T47D (cell line): ENCODE measurements around the gene VAMP2.

Experiments used
- DNase-seq, 2 experiments: peaks; one replicate each; pipeline versions ENCODE4 v3.0.0 to v3.0.0-alpha.2; 2011 to 2012; ENCODE audit warnings: low read depth in 1 of 2, low spot score in 1 of 2
- JUND ChIP-seq: IDR thresholded peaks from 2 replicates; pipeline ENCODE4 v1.6.1; 2012; ENCODE audit warnings: low read depth
- in situ Hi-C: cut with HindIII; loops from 2 replicates; pipeline ENCODE4 v1.10.0; 2016; ENCODE audit warnings: low sequenced_read_pairs, low pct_unique_long_range_greater_than_20kb

Gene VAMP2

GRCh38 chr17:8166731-8167130, 4.0 kb upstream of the VAMP2 start:
- in situ Hi-C loops = no loop called here
- TF ChIP-seq JUND = no peak
- DNase-seq = no peak

DNA sequence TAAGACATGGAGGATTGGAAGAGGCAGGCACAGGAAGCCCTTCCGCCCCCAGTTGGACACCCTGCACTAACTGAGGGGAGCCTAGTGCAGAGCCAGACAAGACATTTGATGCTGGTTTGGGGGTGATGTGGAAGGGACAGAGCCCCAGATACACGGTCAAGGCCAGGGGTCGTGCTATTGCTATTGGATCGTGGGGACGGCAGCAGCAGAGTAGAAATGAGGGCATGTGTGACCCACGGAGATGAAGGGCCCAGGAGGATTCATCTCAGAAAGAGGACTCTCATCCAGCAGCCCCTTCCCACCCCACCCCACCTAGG, 2.0 kb upstream of the VAMP2 start:
- in situ Hi-C loops = no loop called here
- no peak for TF ChIP-seq JUND
- no peak for DNase-seq

GRCh38 chr17:8163978-8164814, 1.4 kb upstream of the VAMP2 start:
- peak in 1 of 2 experiments; percentile 61 for DNase-seq
- in situ Hi-C loops = no loop called here

GRCh38 chr17:8162997-8163977, 539 bp upstream of the VAMP2 start:
- in situ Hi-C loops = no loop called here
- no peak for TF ChIP-seq JUND
- no peak for DNase-seq

More at GRCh38 chr17:8163978-8164814, 1.4 kb upstream of the VAMP2 start:
- no peak for TF ChIP-seq JUND

GRCh38 chr17:8161289-8162232, 1.2 kb downstream of the VAMP2 start:
- TF ChIP-seq JUND = no peak
- no peak for DNase-seq
- in situ Hi-C loops = no loop called here

GRCh38 chr17:8160741-8161221, 2.0 kb downstream of the VAMP2 start:
- DNase-seq = no peak
- TF ChIP-seq JUND = no peak
- in situ Hi-C loops = no loop called here

DNA sequence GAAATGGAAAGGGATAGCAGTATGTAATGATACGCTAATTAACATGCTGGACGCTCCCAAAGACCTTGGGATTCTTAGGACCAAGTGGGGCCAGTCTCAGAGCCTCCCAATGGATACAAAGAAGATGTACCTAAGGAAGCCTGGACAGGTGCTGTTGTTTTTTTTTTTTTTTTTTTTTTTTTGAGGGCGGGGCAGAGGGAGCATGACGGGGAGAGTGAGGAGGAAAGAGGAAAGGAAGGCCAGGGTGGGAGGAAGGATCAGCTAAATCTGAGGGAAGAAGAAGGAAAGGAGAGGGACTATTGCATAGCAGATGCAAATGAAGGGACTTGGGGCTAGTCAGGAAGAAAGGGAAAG, 2.5 kb downstream of the VAMP2 start:
- no peak for TF ChIP-seq JUND
- in situ Hi-C loops = no loop called here
- DNase-seq = no peak

- TF ChIP-seq JUND = no peak
- in situ Hi-C loops = no loop called here
- no peak for DNase-seq
These were observed 3.1 kb downstream of the VAMP2 start for GRCh38 chr17:8159459-8160223.

DNA sequence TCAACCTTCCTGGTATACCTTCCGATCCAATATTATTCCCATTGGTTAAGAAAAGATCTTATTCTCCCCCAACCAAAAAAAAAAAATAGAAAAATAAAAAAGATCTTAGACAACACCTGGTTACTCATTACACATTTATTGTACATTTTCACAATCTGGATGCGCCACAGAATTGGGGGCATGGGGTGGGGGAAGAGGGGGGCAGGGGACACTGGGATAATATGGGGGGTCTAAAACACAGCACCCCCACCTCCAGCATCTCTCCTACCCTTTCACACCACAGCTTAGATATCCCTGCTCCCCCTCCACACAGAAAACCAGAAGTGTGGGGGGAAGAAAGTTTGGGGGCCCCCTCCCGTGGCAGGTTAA, 3.7 kb downstream of the VAMP2 start:
- in situ Hi-C loops = no loop called here
- DNase-seq = no peak
- TF ChIP-seq JUND = no peak

- in situ Hi-C loops = no loop called here
- TF ChIP-seq JUND = no peak
- DNase-seq = peak; percentile 70 to 88
These were observed 4.3 kb downstream of the VAMP2 start for GRCh38 chr17:8158267-8159031.
